ENCODE measurements around the gene SIN3B.
A peak's percentile ranks its signal among the peaks of the same experiment; 100 is the strongest.

Gene SIN3B

DNA sequence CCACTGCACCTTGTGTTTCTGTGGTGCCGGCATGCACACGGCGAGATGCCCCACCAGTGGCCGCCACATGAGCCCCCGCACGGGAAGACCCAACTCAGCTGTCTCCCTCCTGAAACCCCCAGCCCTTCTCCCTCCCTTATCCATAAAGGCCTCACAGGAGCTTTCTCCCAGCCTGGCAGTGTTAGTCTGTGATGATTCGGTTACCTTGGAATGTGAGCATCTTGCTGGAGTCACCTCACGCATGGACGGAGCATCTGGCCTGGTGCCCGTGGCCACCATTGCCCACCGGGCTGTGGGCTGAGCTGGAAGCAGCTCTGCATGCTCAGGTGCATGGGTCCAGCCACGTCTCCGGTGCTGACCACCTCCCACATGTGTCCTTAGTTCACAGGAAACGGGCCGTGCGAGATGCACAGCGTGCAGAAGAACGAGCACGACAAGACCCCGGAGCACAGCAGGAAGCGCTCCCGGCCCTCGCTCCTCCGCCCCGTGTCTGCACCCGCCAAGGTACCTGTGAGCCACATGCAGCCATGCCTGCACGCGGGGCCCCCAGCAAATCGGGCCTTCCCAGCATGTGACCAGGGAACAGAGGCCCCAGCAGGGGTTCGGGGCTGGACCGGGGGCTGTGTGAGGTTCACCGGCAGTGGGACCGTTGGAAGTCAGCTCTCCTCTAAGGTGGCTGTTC, 22.0 kb downstream of the SIN3B start:
- H3K36me3 Mint-ChIP-seq (ENCODE audit: low read depth), result peaks cover 70% of the 10 kb centered on the region
- no peak for TF ChIP-seq CTCF (IDR thresholded peaks at IDR 0.05)
- no peak overlapping the region for H3K4me3 Mint-ChIP-seq
- H3K9me3 Mint-ChIP-seq, result no peaks in the 10 kb centered on the region
- no peak for DNase-seq
- H3K4me1 Mint-ChIP-seq, result no peaks in the 10 kb centered on the region
- H3K27ac Mint-ChIP-seq, result no peak overlapping the region
- no peaks in the 10 kb centered on the region for H3K27me3 Mint-ChIP-seq (ENCODE audit: low read depth, poor library complexity)

DNA sequence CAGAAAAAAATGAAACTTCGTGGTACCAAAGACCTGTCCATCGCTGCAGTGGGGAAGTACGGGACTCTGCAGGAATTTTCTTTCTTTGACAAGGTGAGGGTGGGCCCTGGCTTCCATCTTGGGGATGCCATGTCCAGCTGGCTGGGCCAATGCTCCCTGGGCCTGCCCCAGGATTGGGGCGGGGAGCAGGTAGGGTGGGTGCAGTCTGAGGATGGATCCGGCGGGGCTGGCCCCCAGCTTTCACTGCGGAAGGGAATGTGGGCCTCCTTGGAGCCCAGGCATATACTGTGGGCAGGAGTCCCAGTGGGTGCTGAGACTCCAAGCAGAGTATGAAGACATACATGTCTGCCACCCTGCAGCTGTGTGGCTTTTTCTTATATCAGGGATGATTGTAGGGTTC, 23.9 kb downstream of the SIN3B start:
- H3K9me3 Mint-ChIP-seq, result no peaks in the 10 kb centered on the region
- H3K36me3 Mint-ChIP-seq (ENCODE audit: low read depth), result peaks cover 62% of the 10 kb centered on the region
- no peak for TF ChIP-seq CTCF (IDR thresholded peaks at IDR 0.05)
- DNase-seq, result no peak
- H3K4me1 Mint-ChIP-seq, result no peaks in the 10 kb centered on the region
- H3K27me3 Mint-ChIP-seq (ENCODE audit: low read depth, poor library complexity), result no peaks in the 10 kb centered on the region
- no peak overlapping the region for H3K27ac Mint-ChIP-seq
- no peak overlapping the region for H3K4me3 Mint-ChIP-seq

DNA sequence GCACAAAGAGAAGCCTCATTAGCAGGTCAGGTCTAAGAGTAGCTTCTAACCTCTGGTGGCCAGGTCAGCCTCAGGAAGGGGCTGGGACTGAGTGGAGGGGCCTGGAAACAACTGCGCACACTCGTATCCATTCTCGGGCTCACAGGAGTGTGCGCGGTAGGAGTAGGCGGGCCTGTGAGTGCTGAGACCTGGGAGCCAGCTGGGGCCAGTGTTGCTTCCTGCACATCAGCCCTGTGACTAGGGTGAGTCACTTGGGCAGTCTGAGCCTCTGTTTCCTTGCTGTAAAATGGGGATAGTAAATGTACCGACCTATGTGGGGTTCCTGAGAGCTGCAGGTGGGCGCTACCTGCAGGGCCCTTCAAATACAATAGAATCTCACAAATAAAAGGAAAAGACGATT, 26.9 kb downstream of the SIN3B start:
- no peak for TF ChIP-seq CTCF (IDR thresholded peaks at IDR 0.05)
- Mint-ChIP-seq H3K4me3 (no peak overlapping the region), H3K27ac (no peak overlapping the region), H3K4me1 (peaks cover 8% of the 10 kb centered on the region), H3K27me3 (ENCODE audit: low read depth, poor library complexity) (no peaks in the 10 kb centered on the region), H3K9me3 (no peaks in the 10 kb centered on the region), H3K36me3 (ENCODE audit: low read depth) (peaks cover 49% of the 10 kb centered on the region)
- DNase-seq, result no peak

GRCh38 chr19:16859626-16860025, 30.4 kb downstream of the SIN3B start:
- H3K9me3 Mint-ChIP-seq, result no peaks in the 10 kb centered on the region
- H3K4me3 Mint-ChIP-seq, result no peak overlapping the region
- TF ChIP-seq CTCF (IDR thresholded peaks at IDR 0.05), result no peak
- DNase-seq, result no peak
- H3K27me3 Mint-ChIP-seq (ENCODE audit: low read depth, poor library complexity), result no peaks in the 10 kb centered on the region
- H3K27ac Mint-ChIP-seq, result peak overlapping the region; percentile 46
- H3K4me1 Mint-ChIP-seq, result peaks cover 8% of the 10 kb centered on the region
- peaks cover 54% of the 10 kb centered on the region for H3K36me3 Mint-ChIP-seq (ENCODE audit: low read depth)

DNA sequence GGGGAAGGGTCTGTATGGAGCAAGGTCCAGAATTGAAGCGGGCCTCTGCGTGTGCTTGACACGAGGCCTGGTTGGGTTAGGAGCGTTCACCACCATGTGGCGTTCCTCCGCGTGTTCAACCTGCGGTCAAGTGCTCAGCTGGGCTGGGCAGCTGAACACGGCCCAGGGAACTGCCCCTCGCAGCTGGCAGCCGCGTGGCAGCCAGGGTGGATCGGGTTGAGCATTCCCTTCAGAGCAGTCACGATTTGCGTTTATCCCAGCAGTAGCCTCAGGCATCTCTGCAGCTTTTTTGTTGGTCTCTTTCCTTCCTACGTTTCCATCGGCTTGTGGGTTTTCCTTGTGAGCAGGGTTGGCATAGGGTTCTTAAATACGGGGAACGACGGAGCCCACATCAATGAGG, 30.9 kb downstream of the SIN3B start:
- peak overlapping the region; percentile 46 for H3K27ac Mint-ChIP-seq
- no peak for TF ChIP-seq CTCF (IDR thresholded peaks at IDR 0.05)
- peaks cover 49% of the 10 kb centered on the region for H3K36me3 Mint-ChIP-seq (ENCODE audit: low read depth)
- no peaks in the 10 kb centered on the region for H3K9me3 Mint-ChIP-seq
- H3K4me3 Mint-ChIP-seq, result no peak overlapping the region
- peaks cover 8% of the 10 kb centered on the region for H3K4me1 Mint-ChIP-seq
- DNase-seq, result no peak
- no peaks in the 10 kb centered on the region for H3K27me3 Mint-ChIP-seq (ENCODE audit: low read depth, poor library complexity)

DNA sequence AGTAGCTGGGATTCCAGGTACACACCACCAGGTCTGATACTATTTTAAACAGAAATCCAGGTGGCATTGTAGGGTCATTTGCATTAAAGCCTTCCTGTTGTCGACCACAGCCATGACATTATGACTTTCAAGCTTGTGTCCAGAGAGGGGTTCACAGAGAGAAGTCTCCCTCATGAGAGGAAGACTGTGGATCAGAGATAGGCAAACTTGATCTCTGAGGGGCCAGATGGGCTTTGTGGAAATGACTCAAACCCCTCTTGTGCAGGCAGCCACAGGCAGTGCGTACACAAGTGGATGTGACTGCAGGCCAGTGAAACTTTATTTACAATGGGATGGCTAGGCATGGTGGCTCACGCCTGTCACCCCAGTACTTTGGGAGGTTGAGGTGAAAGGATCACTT, 31.8 kb downstream of the SIN3B start:
- Mint-ChIP-seq H3K4me1 (peaks cover 8% of the 10 kb centered on the region), H3K9me3 (no peaks in the 10 kb centered on the region), H3K36me3 (ENCODE audit: low read depth) (peaks cover 55% of the 10 kb centered on the region), H3K27ac (peak overlapping the region; percentile 29), H3K4me3 (no peak overlapping the region), H3K27me3 (ENCODE audit: low read depth, poor library complexity) (no peaks in the 10 kb centered on the region)
- no peak for TF ChIP-seq CTCF (IDR thresholded peaks at IDR 0.05)
- DNase-seq, result no peak
